Esophagus muscularis mucosa (tissue), 4 donors: ENCODE measurements around the gene SYN1.

Source experiments
- EP300 ChIP-seq: sonication (generic); formaldehyde crosslinking; IDR thresholded peaks from one replicate; pipeline ENCODE4 v1.6.1; 2017; ENCODE audit warnings: antibody characterized with exemption
- POLR2A ChIP-seq: fragments of 450-650 bp; IDR thresholded peaks from one replicate; pipeline ENCODE4 v1.6.1; 2017; ENCODE audit warnings: antibody characterized with exemption, moderate library complexity, mild to moderate bottlenecking, low read depth
- TF ChIP-seq, protein P1 (sequence below), 3 experiments: fragments of 200-600 bp in 2 of 3; fragments of 450-650 bp in 1 of 3; sonication (generic) in 2 of 3; IDR thresholded peaks; one replicate each; pipeline ENCODE4 v1.5.1; 2017 to 2019; ENCODE audit warnings: antibody characterized with exemption in 3 of 3, mild to moderate bottlenecking in 2 of 3, moderate library complexity in 1 of 3

- TF ChIP-seq EP300 (no peak), POLR2A (no peak)
- TF ChIP-seq, protein P1, sequence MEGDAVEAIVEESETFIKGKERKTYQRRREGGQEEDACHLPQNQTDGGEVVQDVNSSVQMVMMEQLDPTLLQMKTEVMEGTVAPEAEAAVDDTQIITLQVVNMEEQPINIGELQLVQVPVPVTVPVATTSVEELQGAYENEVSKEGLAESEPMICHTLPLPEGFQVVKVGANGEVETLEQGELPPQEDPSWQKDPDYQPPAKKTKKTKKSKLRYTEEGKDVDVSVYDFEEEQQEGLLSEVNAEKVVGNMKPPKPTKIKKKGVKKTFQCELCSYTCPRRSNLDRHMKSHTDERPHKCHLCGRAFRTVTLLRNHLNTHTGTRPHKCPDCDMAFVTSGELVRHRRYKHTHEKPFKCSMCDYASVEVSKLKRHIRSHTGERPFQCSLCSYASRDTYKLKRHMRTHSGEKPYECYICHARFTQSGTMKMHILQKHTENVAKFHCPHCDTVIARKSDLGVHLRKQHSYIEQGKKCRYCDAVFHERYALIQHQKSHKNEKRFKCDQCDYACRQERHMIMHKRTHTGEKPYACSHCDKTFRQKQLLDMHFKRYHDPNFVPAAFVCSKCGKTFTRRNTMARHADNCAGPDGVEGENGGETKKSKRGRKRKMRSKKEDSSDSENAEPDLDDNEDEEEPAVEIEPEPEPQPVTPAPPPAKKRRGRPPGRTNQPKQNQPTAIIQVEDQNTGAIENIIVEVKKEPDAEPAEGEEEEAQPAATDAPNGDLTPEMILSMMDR (IDR thresholded peaks at IDR 0.05): no peak
These were observed 40.1 kb downstream of the SYN1 start for GRCh38 chrX:47579537-47579936.
